OCI-LY3 (cell line): ENCODE results near the gene SALL3.

Experiments used
- EZH2phosphoT487 ChIP-seq: fragments of 200-600 bp; shearing (Covaris generic); IDR thresholded peaks from 2 replicates; pipeline ENCODE4 v1.6.1; 2018; ENCODE audit warnings: antibody characterized with exemption, mixed run types, low read depth
- TF ChIP-seq, protein P1 (sequence below): fragments of 200-600, 300-600 bp; sonication (generic); IDR thresholded peaks from 2 replicates; pipeline ENCODE4 v1.5.1; 2014; ENCODE audit warnings: antibody characterized with exemption, low read length, low read depth

DNA sequence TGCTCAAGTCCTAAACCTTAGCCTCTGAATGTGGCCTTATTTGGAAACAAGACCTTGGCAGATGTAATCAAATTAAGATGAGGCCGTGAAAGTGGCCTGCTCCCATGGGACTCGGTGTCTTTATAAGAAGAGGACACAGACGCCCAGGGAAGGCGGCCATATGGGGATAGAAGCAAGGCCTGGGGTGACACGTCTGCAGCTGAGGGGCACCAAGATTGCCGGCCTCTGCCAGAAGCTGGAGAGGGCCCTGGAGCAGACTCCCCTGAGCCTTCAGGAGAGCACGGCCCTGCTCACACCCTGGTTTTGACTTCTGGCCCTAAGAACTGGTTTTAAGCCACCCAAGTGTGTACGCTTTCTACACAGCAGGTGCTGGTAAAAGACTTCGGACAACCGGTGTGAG, 29.2 kb upstream of the SALL3 start:
- TF ChIP-seq, protein P1, sequence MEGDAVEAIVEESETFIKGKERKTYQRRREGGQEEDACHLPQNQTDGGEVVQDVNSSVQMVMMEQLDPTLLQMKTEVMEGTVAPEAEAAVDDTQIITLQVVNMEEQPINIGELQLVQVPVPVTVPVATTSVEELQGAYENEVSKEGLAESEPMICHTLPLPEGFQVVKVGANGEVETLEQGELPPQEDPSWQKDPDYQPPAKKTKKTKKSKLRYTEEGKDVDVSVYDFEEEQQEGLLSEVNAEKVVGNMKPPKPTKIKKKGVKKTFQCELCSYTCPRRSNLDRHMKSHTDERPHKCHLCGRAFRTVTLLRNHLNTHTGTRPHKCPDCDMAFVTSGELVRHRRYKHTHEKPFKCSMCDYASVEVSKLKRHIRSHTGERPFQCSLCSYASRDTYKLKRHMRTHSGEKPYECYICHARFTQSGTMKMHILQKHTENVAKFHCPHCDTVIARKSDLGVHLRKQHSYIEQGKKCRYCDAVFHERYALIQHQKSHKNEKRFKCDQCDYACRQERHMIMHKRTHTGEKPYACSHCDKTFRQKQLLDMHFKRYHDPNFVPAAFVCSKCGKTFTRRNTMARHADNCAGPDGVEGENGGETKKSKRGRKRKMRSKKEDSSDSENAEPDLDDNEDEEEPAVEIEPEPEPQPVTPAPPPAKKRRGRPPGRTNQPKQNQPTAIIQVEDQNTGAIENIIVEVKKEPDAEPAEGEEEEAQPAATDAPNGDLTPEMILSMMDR = no peak
- no peak for TF ChIP-seq EZH2phosphoT487
